Measurements from ENCODE around the gene DDX56.
"Not testable (repeated sequence)": the region's sequence is repeated elsewhere in the genome, so short reads cannot be mapped to it uniquely, and the experiment has no call there.

The DDX56 gene

GRCh38 chr7:44561962-44562621, 11.6 kb downstream of the DDX56 start:
- no peak for DNase-seq

- no peak for DNase-seq
Observed at GRCh38 chr7:44561481-44561880, 12.2 kb downstream of the DDX56 start.

GRCh38 chr7:44559485-44559884, 14.2 kb downstream of the DDX56 start:
- DNase-seq, result no peak

GRCh38 chr7:44557485-44557884, 16.2 kb downstream of the DDX56 start:
- DNase-seq, result no peak

GRCh38 chr7:44555350-44555749, 18.4 kb downstream of the DDX56 start:
- no peak for DNase-seq

GRCh38 chr7:44552473-44553005, 21.2 kb downstream of the DDX56 start:
- DNase-seq, result not testable (repeated sequence)

- no peak for DNase-seq
Observed at GRCh38 chr7:44549457-44549856, 24.3 kb downstream of the DDX56 start.

- no peak for DNase-seq
Observed at GRCh38 chr7:44548893-44549292, 24.8 kb downstream of the DDX56 start.

- no peak for DNase-seq
Observed at GRCh38 chr7:44547536-44548231, 26.0 kb downstream of the DDX56 start.

GRCh38 chr7:44541876-44542610, 31.7 kb downstream of the DDX56 start:
- no peak for DNase-seq

GRCh38 chr7:44541028-44541869, 32.5 kb downstream of the DDX56 start, which contains the start of gene NPC1L1:
Gene NPC1L1 (minus strand): TSS chr7:44541330. CDS start chr7:44541259, 71 bp downstream.
- DNase-seq, result no peak

GRCh38 chr7:44540592-44541027, 33.1 kb downstream of the DDX56 start:
- no peak for DNase-seq

- no peak for DNase-seq
Observed at GRCh38 chr7:44539669-44540506, 33.8 kb downstream of the DDX56 start.

- no peak for DNase-seq
Observed at GRCh38 chr7:44538798-44539668, 34.7 kb downstream of the DDX56 start.

- DNase-seq, result no peak
Observed at GRCh38 chr7:44538093-44538797, 35.5 kb downstream of the DDX56 start.

- no peak for DNase-seq
Observed at GRCh38 chr7:44537442-44537841, 36.3 kb downstream of the DDX56 start.

- DNase-seq, result no peak
Observed at GRCh38 chr7:44536090-44536489, 37.6 kb downstream of the DDX56 start.

GRCh38 chr7:44535348-44536064, 38.2 kb downstream of the DDX56 start:
- no peak for DNase-seq

- peak; percentile 56 to 60 for DNase-seq
Observed at GRCh38 chr7:44534501-44534900, 39.2 kb downstream of the DDX56 start.

All from stimulated activated CD4-positive, alpha-beta T cell treated with anti-CD3 and anti-CD28 coated beads, Interleukin-2, amount 100 ng/mL, for 24 hours (primary cell).